Stimulated activated naive CD4-positive, alpha-beta T cell treated with Interleukin-2 at 50 U/mL for 16 hours (primary cell): ENCODE measurements around the gene AS3MT.
"Not testable (repeated sequence)": the region's sequence is repeated elsewhere in the genome, so short reads cannot be mapped to it uniquely, and the experiment has no call there.

Experiments used
- DNase-seq: peaks from one replicate; lab custom pipeline; 2025; lab: John Stamatoyannopoulos, UW

Gene AS3MT

GRCh38 chr10:102855731-102856436, 13.4 kb upstream of the AS3MT start:
- not testable (repeated sequence) for DNase-seq

DNA sequence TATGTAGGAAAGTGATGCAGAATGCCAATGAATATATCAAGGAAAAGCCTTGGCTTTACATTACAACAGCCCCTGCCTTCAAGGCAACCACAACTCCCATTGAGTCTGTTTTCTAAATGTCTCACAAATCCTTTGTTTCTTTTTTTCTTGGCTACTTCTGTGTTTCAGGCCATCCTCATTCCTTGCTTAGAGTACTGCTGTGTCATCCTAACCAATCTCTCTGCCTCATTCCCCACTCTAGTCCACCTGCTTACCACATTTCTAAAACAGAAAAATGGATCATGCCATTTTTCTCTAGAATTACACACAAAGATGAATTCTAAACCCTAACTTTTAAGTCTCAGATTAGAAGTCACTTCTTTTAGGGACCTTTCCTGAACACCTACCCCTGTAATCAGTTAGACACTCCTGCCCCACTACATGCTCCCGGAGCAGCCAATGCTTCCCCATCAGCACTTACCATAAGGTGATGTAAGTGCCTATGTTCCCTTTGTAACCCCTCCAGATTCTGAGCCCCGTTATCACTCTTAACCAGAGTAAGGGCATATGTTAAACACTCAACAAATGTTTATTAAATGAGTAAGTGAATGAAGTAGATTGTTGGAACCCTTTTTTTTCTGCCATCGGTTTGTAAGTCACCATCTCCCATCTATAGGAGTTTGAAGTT, 12.4 kb upstream of the AS3MT start:
- no peak for DNase-seq

GRCh38 chr10:102859911-102860310, 9.4 kb upstream of the AS3MT start:
- DNase-seq = no peak

DNA sequence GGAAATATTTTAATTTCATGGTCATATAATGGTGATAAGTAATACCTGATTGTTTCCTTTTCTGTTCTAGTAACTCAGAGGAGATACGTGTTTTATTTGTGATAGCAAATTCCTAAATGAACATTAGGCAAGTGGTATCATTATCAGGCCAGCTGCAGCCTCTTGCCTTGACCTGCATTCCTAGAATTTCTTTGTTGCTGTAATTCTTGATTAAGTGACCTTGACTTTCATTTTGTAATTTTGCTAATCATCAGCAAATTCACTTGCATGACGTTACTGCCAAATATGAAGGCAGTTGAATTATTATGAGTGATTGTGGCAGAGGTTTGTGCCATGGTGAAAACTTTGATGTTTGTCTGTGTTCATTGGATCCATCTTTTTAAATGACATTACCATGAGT, 5.6 kb upstream of the AS3MT start:
- no peak for DNase-seq

DNA sequence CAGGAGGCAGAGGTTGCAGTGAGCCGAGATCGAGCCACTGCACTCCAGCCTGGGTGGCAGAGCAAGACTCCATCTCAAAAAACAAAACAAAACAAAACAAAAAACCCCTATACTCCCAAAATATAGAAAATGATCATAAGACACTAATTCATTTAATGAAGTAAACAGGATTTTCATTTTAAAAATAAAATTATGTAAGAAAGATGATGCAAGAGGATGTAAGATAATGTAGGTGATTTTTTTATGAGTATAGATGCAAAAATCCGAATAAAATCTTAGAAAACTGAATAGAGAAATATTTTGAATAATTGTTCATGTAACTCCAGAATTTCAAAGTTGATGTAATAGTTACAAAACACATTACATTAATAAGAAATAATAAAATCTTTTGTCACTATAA, 3.6 kb upstream of the AS3MT start:
- DNase-seq = no peak

- no peak for DNase-seq
Observed at GRCh38 chr10:102868911-102869257, 386 bp upstream of the AS3MT start.

DNA sequence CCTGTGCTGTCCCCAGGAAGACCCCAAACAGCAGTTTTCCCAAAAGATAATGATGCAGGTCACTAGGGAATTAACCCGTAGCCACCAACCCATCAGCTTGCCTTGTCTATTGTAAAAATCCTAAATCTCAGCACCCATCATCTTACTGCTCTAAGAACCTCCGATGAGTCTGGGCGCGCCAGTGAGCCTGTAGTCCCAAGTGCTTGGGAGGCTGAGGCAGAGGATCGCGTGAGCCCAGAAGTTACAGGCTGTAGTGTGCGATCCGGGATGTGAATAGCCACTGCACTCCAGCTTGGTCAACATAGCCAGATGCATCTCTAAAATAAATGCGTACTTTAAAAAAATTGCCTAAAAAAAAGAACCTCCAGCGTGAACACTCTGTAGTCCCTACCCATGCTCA, 951 bp downstream of the AS3MT start:
- DNase-seq = no peak

- no peak for DNase-seq
Observed at GRCh38 chr10:102872163-102872562, 2.9 kb downstream of the AS3MT start.

DNA sequence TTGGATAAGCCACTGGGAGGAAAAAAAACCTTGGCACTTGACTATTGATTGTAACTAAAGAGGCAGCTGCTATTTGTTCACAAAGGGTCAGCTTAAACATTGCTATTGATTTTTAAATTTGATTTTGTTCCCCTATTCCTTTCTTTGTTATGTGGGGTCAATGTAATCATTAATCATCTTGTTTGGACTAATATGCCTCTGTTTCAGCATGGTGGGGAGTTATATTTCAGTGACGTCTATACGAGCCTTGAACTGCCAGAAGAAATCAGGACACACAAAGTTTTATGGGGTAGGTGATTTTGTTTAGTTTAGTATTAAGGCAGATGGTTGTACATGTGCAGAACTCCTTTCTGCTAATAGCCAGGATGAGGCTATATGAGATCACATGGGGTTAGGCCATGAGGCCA, 7.5 kb downstream of the AS3MT start:
- DNase-seq = no peak

- DNase-seq = no peak
Observed at GRCh38 chr10:102878629-102879028, 9.4 kb downstream of the AS3MT start.

DNA sequence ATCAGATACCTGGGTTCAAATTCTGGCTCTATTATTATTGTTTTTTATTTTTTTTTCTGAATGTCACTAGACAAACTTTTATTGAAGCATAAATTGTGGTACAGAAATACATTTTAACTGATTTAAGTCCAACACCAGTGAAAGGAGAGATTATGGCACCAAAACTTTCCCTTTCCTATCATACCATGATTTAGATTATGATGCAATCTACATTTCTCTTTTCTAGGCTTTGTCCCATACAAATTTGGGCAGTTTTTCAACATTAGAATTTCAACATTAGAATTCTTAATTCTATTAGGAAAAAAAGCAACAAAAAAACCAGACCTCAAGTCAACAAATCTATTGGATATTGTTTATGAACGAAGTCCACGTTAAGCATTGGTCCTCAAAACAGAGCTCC, 11.0 kb downstream of the AS3MT start:
- no peak for DNase-seq

- no peak for DNase-seq
Observed at GRCh38 chr10:102888048-102888447, 18.8 kb downstream of the AS3MT start.

GRCh38 chr10:102894466-102895213, 25.4 kb downstream of the AS3MT start:
- no peak for DNase-seq

GRCh38 chr10:102900006-102900405, 30.7 kb downstream of the AS3MT start:
- no peak for DNase-seq

GRCh38 chr10:102904346-102904745, 35.1 kb downstream of the AS3MT start:
- DNase-seq = no peak

DNA sequence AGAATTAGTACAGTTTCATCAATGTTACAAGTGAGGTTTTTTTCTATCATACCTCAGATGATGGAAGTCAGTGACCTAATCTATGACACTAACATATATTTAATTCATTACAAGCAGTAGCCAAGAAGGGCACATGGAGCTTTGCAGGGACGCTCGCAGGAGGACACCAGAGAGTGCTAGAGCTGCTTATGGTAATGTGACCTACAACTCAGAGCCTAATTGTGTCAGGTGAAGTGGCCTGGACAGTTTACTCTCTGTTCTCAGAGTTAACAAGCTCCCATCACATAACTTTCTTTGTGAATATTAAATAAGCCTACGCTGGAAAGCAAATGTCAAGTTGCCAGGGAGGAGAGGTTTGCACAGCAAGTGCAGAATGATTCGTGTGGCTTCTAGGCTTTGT, 37.2 kb downstream of the AS3MT start:
- no peak for DNase-seq

DNA sequence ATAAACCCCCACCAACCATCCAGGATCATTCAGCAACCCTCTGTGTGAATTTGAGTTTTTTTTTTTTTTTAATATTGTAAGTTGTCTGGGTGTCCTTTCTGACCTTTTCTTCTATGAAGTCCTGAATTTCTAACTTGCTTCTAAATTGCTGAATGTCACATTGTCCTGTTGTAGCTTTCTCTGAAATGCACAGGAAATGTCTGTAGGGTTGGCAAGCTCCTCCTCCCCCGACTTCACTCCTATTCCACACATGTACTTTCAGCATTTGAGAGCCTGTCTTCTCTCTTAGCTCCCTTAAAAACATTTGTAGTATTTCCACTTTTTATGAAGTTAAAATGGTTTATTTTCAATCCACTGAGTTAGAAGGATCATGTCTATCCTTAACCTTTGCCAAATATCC, 45.5 kb downstream of the AS3MT start:
- no peak for DNase-seq

DNA sequence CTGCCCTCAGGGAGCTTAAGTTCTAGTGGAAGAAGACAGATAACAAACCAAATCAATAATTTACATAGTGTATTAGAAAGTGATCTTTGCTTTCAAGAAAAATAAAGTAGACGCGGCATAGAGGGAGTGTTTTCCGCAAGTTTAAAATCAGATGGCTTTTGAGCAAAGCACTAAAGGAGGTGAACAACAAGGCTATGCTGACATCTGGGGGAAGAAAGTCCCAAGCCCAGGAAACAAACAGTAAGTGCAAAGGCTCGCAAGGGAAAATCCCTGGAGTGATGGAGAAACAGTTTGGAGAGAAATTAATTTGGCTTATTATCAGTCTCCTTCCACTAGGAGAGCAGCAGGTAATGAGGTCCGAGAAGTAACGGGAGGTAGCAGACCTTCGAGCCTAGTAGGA, 46.9 kb downstream of the AS3MT start:
- no peak for DNase-seq

DNA sequence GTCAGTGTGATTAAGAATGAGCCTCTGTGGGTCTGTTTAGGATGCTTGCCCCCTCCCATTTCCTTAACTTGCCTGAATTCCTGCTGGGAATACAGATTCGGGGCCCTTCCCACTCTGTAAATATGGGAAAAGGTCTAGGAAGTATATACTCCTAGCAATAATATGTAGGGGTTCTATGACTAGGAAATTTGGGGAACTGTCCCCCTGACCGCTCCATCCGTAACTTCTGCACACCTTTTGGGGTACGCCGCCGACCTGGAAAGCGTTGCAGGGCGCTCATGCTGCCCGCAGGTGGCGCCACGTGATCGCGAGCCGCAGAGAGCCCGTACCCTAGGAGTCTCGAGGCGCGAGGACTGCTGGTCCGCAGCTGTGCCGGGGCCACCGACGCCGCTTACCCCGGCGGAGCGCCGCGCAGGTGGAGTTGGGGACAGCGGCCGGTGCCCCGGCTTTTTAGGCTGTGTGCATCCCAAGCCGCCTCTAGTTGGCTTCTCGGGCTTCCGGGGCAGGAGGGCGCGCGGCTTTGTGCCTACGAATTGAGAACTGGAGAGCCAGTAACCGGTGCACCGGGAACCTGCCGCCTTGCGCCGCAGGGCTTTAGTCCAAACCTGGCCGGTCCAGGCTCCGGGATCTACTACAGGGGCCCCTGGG, 48.2 kb downstream of the AS3MT start:
- peak; percentile 75 for DNase-seq

DNA sequence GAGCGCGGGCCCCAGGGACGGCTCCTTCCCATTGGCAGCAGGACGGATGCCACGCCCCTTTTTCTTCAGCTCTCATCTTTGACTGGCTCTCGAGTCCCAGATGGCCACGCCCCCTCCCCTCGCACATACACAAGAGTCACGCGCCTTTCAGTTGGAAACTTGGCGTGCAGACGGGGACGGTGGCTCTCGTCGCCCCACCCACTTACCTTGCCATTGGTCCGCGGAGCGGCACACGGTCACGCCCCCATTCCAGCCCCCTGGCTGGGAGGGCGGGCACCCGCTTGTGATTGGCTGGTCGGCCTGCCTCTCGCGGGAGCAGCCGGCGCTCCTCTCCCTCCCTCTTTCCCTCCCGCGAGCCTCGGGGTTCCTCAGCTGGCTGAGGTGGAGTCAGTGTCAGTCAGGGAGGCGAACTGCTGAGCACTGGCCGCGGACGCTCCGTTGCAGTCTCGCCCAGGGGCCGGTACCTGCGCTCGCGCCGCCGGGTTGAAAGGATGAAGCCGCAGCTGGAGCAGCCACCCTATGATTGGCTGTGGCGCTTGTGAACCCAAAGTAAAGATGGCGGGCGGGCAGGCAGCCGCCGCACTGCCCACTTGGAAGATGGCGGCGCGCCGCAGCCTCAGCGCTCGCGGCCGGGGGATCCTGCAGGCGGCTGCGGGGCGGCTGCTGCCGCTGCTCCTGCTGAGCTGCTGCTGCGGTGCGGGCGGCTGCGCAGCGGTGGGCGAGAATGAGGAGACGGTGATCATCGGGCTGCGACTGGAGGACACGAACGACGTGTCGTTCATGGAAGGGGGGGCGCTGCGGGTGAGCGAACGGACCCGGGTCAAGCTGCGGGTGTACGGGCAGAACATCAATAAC, 48.9 kb downstream of the AS3MT start, which contains the start of gene CNNM2:
Gene CNNM2 (plus strand): TSS at position 333 of the 855 bp plus-strand sequence. CDS start 187 bp downstream, at position 520.
- DNase-seq = peak; percentile 100

DNA sequence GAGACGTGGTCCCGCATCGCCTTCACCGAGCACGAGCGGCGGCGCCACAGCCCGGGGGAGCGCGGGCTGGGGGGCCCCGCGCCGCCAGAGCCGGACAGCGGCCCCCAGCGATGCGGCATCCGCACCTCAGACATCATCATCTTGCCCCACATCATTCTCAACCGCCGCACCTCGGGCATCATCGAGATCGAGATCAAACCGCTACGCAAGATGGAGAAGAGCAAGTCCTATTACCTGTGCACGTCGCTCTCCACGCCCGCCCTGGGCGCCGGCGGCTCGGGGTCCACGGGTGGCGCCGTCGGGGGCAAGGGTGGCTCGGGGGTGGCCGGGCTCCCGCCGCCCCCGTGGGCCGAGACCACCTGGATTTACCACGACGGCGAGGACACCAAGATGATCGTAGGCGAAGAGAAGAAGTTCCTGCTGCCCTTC, 49.6 kb downstream of the AS3MT start:
- peak; percentile 32 for DNase-seq
